GM23248 (cell line): ENCODE data around the gene NGB.

Experiments
- EZH2 ChIP-seq: fragments of 200-600 bp; sonication (generic); IDR thresholded peaks from 2 replicates; pipeline ENCODE4 v1.6.1; 2018; ENCODE audit warnings: antibody characterized with exemption, mild to moderate bottlenecking; ENCODE audit not compliant: insufficient read depth, poor library complexity, severe bottlenecking
- EZH2phosphoT487 ChIP-seq: fragments of 200-600 bp; sonication (generic); IDR thresholded peaks from 2 replicates; pipeline ENCODE4 v1.6.1; 2018; ENCODE audit warnings: antibody characterized with exemption, moderate library complexity, mild to moderate bottlenecking, low read depth; ENCODE audit not compliant: insufficient read depth

GRCh38 chr14:77267937-77268699 is 2.9 kb downstream of the NGB start:
- TF ChIP-seq EZH2 (no peak), EZH2phosphoT487 (no peak)
